Left lung (tissue), 10 donors: ENCODE measurements around the gene CFAP54. TPM values are rescaled to one million over a fixed set of nuclear protein-coding genes. Genes with fewer than 3 reads are reported as not detected.

Source experiments
- ATAC-seq: fragments of 200-7000 bp; cut with Tn5 transposase; one replicate; pipeline ENCODE4 v1.9.1; 2020; ENCODE audit warnings: moderate library complexity
- DNase-seq, 4 donors: peaks; one replicate each; pipeline ENCODE4 v3.0.0-alpha.2; 2013 to 2020
- H3K27ac ChIP-seq, 2 donors: fragments of 200-600 bp; sonication (generic) in 1 of 2; one replicate each; pipeline versions ENCODE4 v1.5.0 to v1.8.0; 2020 to 2021
- H3K27me3 ChIP-seq, 2 donors: fragments of 200-600 bp; sonication (generic) in 1 of 2; one replicate each; pipeline versions ENCODE4 v1.5.0 to v1.8.0; 2020 to 2021
- H3K36me3 ChIP-seq, 2 donors: fragments of 200-600 bp; sonication (generic) in 1 of 2; one replicate each; pipeline versions ENCODE4 v1.5.0 to v1.8.0; 2020 to 2021
- H3K4me1 ChIP-seq, 2 donors: fragments of 200-600 bp; one replicate each; pipeline ENCODE4 v1.8.0; 2021
- H3K4me3 ChIP-seq, 2 donors: fragments of 200-600 bp; sonication (generic) in 1 of 2; one replicate each; pipeline versions ENCODE4 v1.5.0 to v1.8.0; 2020 to 2021; ENCODE audit warnings: mild to moderate bottlenecking in 1 of 2
- H3K9me3 ChIP-seq, 2 donors: fragments of 200-600 bp; sonication (generic) in 1 of 2; one replicate each; pipeline versions ENCODE4 v1.5.0 to v1.8.0; 2020 to 2021
- CTCF ChIP-seq, 2 donors: fragments of 200-600 bp; sonication (generic) in 1 of 2; IDR thresholded peaks; one replicate each; pipeline versions ENCODE4 v1.5.0 to v1.8.0; 2021; ENCODE audit warnings: antibody characterized with exemption in 2 of 2
- intact Hi-C, 2 donors: fragments of 100-400 bp; cut with DNase I; formaldehyde crosslinking; loops; one replicate each; pipeline versions ENCODE4 v1.11.2 to v1.14.2; 2022
- polyA plus RNA-seq, 6 donors: library from polyadenylated mRNA; unstranded; fragments of 120-200 nt; gene quantifications; one replicate each; pipeline ENCODE4 v1.2.1, GENCODE V29; 2013; ENCODE audit not compliant: insufficient read length in 6 of 6
- total RNA-seq, 2 donors: library from RNA; stranded (reverse); fragmentation: NEBNext Ultra II Directional; extraction: Animal tissue kit (Norgen Biotek cat#: 25700); gene quantifications; one replicate each; pipeline ENCODE4 v1.2.1, GENCODE V29; 2021
- donor health status: DM: no; HTN: yes; CAD: no.
- donor health status: DM: no; HTN: no; CAD: no.

Gene CFAP54
- total and polyA plus RNA-seq, 8 donors = 1.1 to 3.7 (median 2.6) TPM

GRCh38 chr12:96866801-96867590 is 377.6 kb downstream of the CFAP54 start:
- DNase-seq = no peak
- no peaks in the 10 kb centered on the region for H3K4me1 ChIP-seq
- no peak overlapping the region for H3K4me3 ChIP-seq
- peaks cover 0 to 1% of the 10 kb centered on the region in 2 donors for H3K9me3 ChIP-seq
- ATAC-seq = no peak
- peaks cover 0 to 3% of the 10 kb centered on the region in 2 donors for H3K27me3 ChIP-seq
- H3K27ac ChIP-seq = no peak overlapping the region
- no peaks in the 10 kb centered on the region for H3K36me3 ChIP-seq
- intact Hi-C loops = no loop called here
- no peak for TF ChIP-seq CTCF (IDR thresholded peaks at IDR 0.05)

DNA sequence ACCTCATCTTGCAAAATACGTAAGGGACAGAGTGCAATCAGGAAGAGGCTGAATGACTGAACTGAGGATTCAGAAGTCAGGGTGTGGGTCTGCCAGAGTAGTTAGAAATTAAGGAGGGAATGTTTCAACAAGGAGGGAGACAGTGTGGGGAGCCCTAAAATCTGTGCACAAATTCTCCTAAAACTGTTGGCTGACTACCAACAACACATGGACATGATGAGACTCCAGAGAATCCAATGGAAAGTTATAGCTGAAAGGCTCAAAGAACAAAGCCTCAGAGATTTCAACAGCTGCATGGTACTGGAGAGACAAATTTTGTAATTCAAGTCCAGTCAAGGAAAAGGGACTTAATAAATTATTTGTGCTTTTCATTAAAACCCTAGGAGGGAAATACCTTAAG is 381.6 kb downstream of the CFAP54 start:
- peaks cover 0 to 5% of the 10 kb centered on the region in 2 donors for H3K9me3 ChIP-seq
- no peaks in the 10 kb centered on the region for H3K27me3 ChIP-seq
- H3K4me3 ChIP-seq = no peak overlapping the region
- no peak overlapping the region for H3K27ac ChIP-seq
- ATAC-seq = no peak
- no peak for DNase-seq
- no peak for TF ChIP-seq CTCF (IDR thresholded peaks at IDR 0.05)
- intact Hi-C loops = no loop called here
- H3K36me3 ChIP-seq = no peaks in the 10 kb centered on the region
- no peaks in the 10 kb centered on the region for H3K4me1 ChIP-seq

DNA sequence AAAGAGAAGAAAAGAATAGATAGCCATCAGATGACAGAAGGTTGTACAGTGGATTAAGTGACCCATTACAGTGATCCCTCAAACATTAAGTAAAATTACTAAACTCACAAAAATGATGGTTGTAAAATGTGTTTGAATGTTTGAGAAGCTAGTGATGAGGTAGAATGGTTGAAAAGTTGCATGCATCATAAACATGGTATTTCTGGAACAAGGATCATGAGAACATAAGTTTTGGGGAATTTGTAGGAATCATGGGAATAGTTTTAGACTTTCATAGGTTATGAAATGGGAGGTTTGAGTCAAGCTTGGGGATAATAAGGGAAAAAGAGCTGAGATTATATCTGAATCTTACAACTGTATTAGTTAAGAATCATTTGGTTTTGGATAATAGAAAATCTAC is 383.6 kb downstream of the CFAP54 start:
- H3K4me3 ChIP-seq = no peak overlapping the region
- no peak overlapping the region for H3K27ac ChIP-seq
- DNase-seq (no peak), ATAC-seq (no peak)
- TF ChIP-seq CTCF (IDR thresholded peaks at IDR 0.05) = no peak
- no peaks in the 10 kb centered on the region for H3K36me3 ChIP-seq
- intact Hi-C loops = no loop called here
- H3K27me3 ChIP-seq = no peaks in the 10 kb centered on the region
- no peaks in the 10 kb centered on the region for H3K4me1 ChIP-seq
- peaks cover 0 to 5% of the 10 kb centered on the region in 2 donors for H3K9me3 ChIP-seq

DNA sequence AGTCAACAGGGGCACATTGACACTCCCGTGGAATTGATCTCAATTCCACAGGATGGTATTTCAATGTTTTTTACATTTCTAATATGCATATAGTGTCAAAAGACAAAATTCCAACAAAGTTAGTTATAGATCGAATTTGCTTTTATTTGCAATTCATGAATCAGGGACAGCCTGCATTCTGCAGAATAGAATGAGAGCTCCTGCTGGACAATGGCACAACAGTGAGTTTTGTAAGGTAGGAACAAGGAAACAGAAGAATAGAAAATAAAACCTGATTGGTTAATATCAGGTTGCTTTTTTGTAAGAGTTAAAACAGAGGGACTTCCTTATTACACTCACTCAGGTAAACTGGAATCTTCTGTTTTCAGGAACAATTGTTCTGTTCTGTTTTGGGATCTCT is 384.8 kb downstream of the CFAP54 start:
- intact Hi-C loops = no loop called here
- no peak overlapping the region for H3K27ac ChIP-seq
- no peak for ATAC-seq
- no peak overlapping the region for H3K4me3 ChIP-seq
- H3K27me3 ChIP-seq = no peaks in the 10 kb centered on the region
- peaks cover 0 to 5% of the 10 kb centered on the region in 2 donors for H3K9me3 ChIP-seq
- TF ChIP-seq CTCF (IDR thresholded peaks at IDR 0.05) = no peak
- DNase-seq = no peak
- no peaks in the 10 kb centered on the region for H3K4me1 ChIP-seq
- H3K36me3 ChIP-seq = no peaks in the 10 kb centered on the region

- no peak overlapping the region for H3K4me3 ChIP-seq
- ATAC-seq (no peak), DNase-seq (no peak)
- H3K9me3 ChIP-seq = peaks cover 0 to 4% of the 10 kb centered on the region in 2 donors
- intact Hi-C loops = no loop called here
- TF ChIP-seq CTCF (IDR thresholded peaks at IDR 0.05) = no peak
- H3K27ac ChIP-seq = no peak overlapping the region
- H3K36me3 ChIP-seq = no peaks in the 10 kb centered on the region
- no peaks in the 10 kb centered on the region for H3K27me3 ChIP-seq
- no peaks in the 10 kb centered on the region for H3K4me1 ChIP-seq
These were observed 387.6 kb downstream of the CFAP54 start for GRCh38 chr12:96876966-96877365.
